PC-3 (cell line): Measurements from ENCODE around the gene BCL6B. TPM values are rescaled to one million over a fixed set of nuclear protein-coding genes. Genes with fewer than 3 reads are reported as not detected.

Source experiments
- total RNA-seq: library from RNA; depleted of rRNA; stranded (reverse); fragments of >200 nt; gene quantifications from 2 replicates; pipeline ENCODE4 v1.2.3, GENCODE V29; 2014; rRNA removed

The BCL6B gene
- total RNA-seq, 1 experiment from 2014 or later: not detected

Other genes with a start within 250 kb of the BCL6B start
- not detected in 2 replicates for gene FBXO39, start 246.8 kb upstream of the BCL6B start, total RNA-seq
- gene TEKT1, start 191.3 kb upstream of the BCL6B start, total RNA-seq: not detected in 2 replicates
- not detected in 2 replicates for gene ALOX12, start 27.0 kb upstream of the BCL6B start, total RNA-seq
- 169 and 195 TPM in 2 replicates for gene RNASEK, start 10.4 kb upstream of the BCL6B start, total RNA-seq
- 0.62 and 1.7 TPM in 2 replicates for gene SLC16A13, start 13.0 kb downstream of the BCL6B start, total RNA-seq
- gene SLC16A11, start 21.0 kb downstream of the BCL6B start, total RNA-seq: 0.75 TPM in 1 of 2 replicates, not detected in the other
- not detected in 2 replicates for gene CLEC10A, start 57.2 kb downstream of the BCL6B start, total RNA-seq
- gene ASGR2, start 91.8 kb downstream of the BCL6B start, total RNA-seq: not detected in 2 replicates
- 0.95 and 2.2 TPM in 2 replicates for gene ASGR1, start 156.3 kb downstream of the BCL6B start, total RNA-seq
- gene DLG4, start 196.8 kb downstream of the BCL6B start, total RNA-seq: 6.5 and 12.8 TPM in 2 replicates
- gene ACADVL, start 196.9 kb downstream of the BCL6B start, total RNA-seq: 558 and 646 TPM in 2 replicates
- 36.9 and 65.7 TPM in 2 replicates for gene DVL2, start 211.5 kb downstream of the BCL6B start, total RNA-seq
- 20.8 and 32.7 TPM in 2 replicates for gene PHF23, start 216.4 kb downstream of the BCL6B start, total RNA-seq
- 88.2 and 103 TPM in 2 replicates for gene GABARAP, start 219.4 kb downstream of the BCL6B start, total RNA-seq
- 52.4 and 68.5 TPM in 2 replicates for gene CTDNEP1, start 228.7 kb downstream of the BCL6B start, total RNA-seq
- gene ELP5, start 229.2 kb downstream of the BCL6B start, total RNA-seq: 60.5 and 67.5 TPM in 2 replicates
- gene CLDN7, start 239.4 kb downstream of the BCL6B start, total RNA-seq: 147 and 180 TPM in 2 replicates